MM.1S (cell line): ENCODE measurements around the gene CBFA2T3.

Experiments used
- DNase-seq: peaks from one replicate; pipeline ENCODE4 v3.0.0-alpha.2; 2015
- H2AFZ ChIP-seq: fragments of 300-600 bp; sonication (generic); 2 replicates; pipeline ENCODE4 v1.6.0; 2016; ENCODE audit warnings: antibody characterized with exemption, low read length
- H3F3A ChIP-seq: fragments of 300-600 bp; sonication (generic); 2 replicates; pipeline ENCODE4 v1.6.1; 2016; ENCODE audit warnings: mild to moderate bottlenecking, antibody characterized with exemption, low read length, moderate library complexity, mixed read lengths; ENCODE audit not compliant: insufficient read depth
- H3K27ac ChIP-seq: fragments of 300-600 bp; sonication (generic); 2 replicates; pipeline ENCODE4 v1.5.1; 2016; ENCODE audit warnings: mild to moderate bottlenecking, low read length
- H3K27me3 ChIP-seq: fragments of 300-600 bp; sonication (generic); replicated peaks from 2 replicates; pipeline ENCODE4 v1.6.0; 2016; ENCODE audit warnings: low read length; ENCODE audit not compliant: insufficient read depth
- H3K36me3 ChIP-seq: fragments of 300-600 bp; sonication (generic); replicated peaks from 2 replicates; pipeline ENCODE4 v1.6.1; 2016; ENCODE audit warnings: mild to moderate bottlenecking, low read length, mixed read lengths; ENCODE audit not compliant: insufficient read depth
- H3K4me1 ChIP-seq: fragments of 300-600 bp; sonication (generic); 2 replicates; pipeline ENCODE4 v1.6.1; 2016; ENCODE audit warnings: low read length, mixed read lengths
- H3K4me2 ChIP-seq: fragments of 300-600 bp; sonication (generic); 2 replicates; pipeline ENCODE4 v1.6.0; 2016; ENCODE audit warnings: low read depth, low read length
- H3K4me3 ChIP-seq: fragments of 300-600 bp; sonication (generic); 2 replicates; pipeline ENCODE4 v1.5.1; 2016; ENCODE audit warnings: low read length, mixed read lengths
- H3K79me2 ChIP-seq: fragments of 300-600 bp; sonication (generic); 2 replicates; pipeline ENCODE4 v1.6.1; 2016; ENCODE audit warnings: mixed run types, low read length, mixed read lengths
- H3K9ac ChIP-seq: fragments of 300-600 bp; sonication (generic); 2 replicates; pipeline ENCODE4 v1.6.1; 2016; ENCODE audit warnings: low read length, mixed read lengths
- H3K9me2 ChIP-seq: fragments of 300-600 bp; sonication (generic); replicated peaks from 2 replicates; pipeline ENCODE4 v1.6.1; 2016; ENCODE audit warnings: mild to moderate bottlenecking, low read length, mixed read lengths; ENCODE audit not compliant: insufficient read depth
- H3K9me3 ChIP-seq: fragments of 300-600 bp; sonication (generic); replicated peaks from 2 replicates; pipeline ENCODE4 v1.6.1; 2016; ENCODE audit warnings: mild to moderate bottlenecking, low read length, mixed read lengths; ENCODE audit not compliant: insufficient read depth
- H4K20me1 ChIP-seq: fragments of 300-600 bp; sonication (generic); 2 replicates; pipeline ENCODE4 v1.6.1; 2016; ENCODE audit warnings: mild to moderate bottlenecking, low read length, moderate library complexity, mixed read lengths; ENCODE audit not compliant: insufficient read depth
- EZH2 ChIP-seq: fragments of 300-600 bp; sonication (generic); optimal IDR thresholded peaks from 2 replicates; pipeline ENCODE3; 2017; ENCODE audit warnings: low read depth, mild to moderate bottlenecking, antibody characterized with exemption, low read length, mixed read lengths
- EZH2phosphoT487 ChIP-seq: fragments of 300-600 bp; sonication (generic); IDR thresholded peaks from 2 replicates; pipeline ENCODE4 v1.6.1; 2018; ENCODE audit warnings: antibody characterized with exemption, low read length
- TF ChIP-seq, protein P1 (sequence below): fragments of 300-600 bp; sonication (generic); IDR thresholded peaks from 2 replicates; pipeline ENCODE4 v1.5.1; 2016; ENCODE audit warnings: antibody characterized with exemption, low read length, mixed read lengths

CBFA2T3 gene

DNA sequence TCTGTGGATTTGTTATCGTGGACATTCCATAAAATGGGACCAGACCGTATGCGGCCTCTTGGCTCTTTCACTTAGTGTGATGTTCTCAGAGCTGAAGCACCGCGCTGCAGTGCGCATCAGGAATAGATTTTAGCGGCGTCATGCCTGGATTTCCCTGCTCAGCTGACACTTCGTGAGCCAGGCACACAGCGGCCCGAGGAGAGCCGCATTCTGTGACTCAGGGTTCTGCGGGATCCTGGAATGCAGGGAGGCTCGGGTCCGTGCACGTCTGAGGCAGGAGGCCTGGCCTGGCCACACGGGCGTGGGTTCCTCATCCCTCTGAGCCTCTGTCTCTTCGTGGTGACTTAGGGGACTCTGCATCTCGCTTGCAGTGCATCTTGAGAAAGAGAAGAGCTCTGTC is 13.4 kb downstream of the CBFA2T3 start:
- H4K20me1 ChIP-seq, result no peaks in the 10 kb centered on the region
- peaks cover 11% of the 10 kb centered on the region; the same call in 1 of the 2 replicates for H3K4me1 ChIP-seq
- TF ChIP-seq EZH2 (no peak), EZH2phosphoT487 (no peak)
- TF ChIP-seq, protein P1, sequence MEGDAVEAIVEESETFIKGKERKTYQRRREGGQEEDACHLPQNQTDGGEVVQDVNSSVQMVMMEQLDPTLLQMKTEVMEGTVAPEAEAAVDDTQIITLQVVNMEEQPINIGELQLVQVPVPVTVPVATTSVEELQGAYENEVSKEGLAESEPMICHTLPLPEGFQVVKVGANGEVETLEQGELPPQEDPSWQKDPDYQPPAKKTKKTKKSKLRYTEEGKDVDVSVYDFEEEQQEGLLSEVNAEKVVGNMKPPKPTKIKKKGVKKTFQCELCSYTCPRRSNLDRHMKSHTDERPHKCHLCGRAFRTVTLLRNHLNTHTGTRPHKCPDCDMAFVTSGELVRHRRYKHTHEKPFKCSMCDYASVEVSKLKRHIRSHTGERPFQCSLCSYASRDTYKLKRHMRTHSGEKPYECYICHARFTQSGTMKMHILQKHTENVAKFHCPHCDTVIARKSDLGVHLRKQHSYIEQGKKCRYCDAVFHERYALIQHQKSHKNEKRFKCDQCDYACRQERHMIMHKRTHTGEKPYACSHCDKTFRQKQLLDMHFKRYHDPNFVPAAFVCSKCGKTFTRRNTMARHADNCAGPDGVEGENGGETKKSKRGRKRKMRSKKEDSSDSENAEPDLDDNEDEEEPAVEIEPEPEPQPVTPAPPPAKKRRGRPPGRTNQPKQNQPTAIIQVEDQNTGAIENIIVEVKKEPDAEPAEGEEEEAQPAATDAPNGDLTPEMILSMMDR, result no peak
- H3K36me3 ChIP-seq, result no peaks in the 10 kb centered on the region
- no peak overlapping the region for H2AFZ ChIP-seq
- H3K4me3 ChIP-seq, result no peak overlapping the region
- peaks cover 4% of the 10 kb centered on the region for H3F3A ChIP-seq
- no peak overlapping the region for H3K4me2 ChIP-seq
- peaks cover 87% of the 10 kb centered on the region for H3K79me2 ChIP-seq
- H3K9me3 ChIP-seq, result no peaks in the 10 kb centered on the region
- H3K27me3 ChIP-seq, result no peaks in the 10 kb centered on the region
- no peak for DNase-seq
- H3K9me2 ChIP-seq, result no peaks in the 10 kb centered on the region
- no peak overlapping the region for H3K27ac ChIP-seq
- no peak overlapping the region for H3K9ac ChIP-seq

- no peaks in the 10 kb centered on the region for H3K9me2 ChIP-seq
- peaks cover 6% of the 10 kb centered on the region; the same call in 1 of the 2 replicates for H3K4me1 ChIP-seq
- H3K79me2 ChIP-seq, result peaks cover 93% of the 10 kb centered on the region
- DNase-seq, result no peak
- no peak overlapping the region for H3K4me3 ChIP-seq
- TF ChIP-seq EZH2 (no peak), EZH2phosphoT487 (no peak)
- TF ChIP-seq, protein P1, result no peak
- no peak overlapping the region for H3K9ac ChIP-seq
- H3F3A ChIP-seq, result no peaks in the 10 kb centered on the region
- H3K27ac ChIP-seq, result no peak overlapping the region
- no peaks in the 10 kb centered on the region for H3K27me3 ChIP-seq
- H4K20me1 ChIP-seq, result no peaks in the 10 kb centered on the region
- H3K9me3 ChIP-seq, result no peaks in the 10 kb centered on the region
- H3K36me3 ChIP-seq, result no peaks in the 10 kb centered on the region
- no peak overlapping the region for H3K4me2 ChIP-seq
- no peak overlapping the region for H2AFZ ChIP-seq
These were observed 14.4 kb downstream of the CBFA2T3 start for GRCh38 chr16:88962478-88963152.

DNA sequence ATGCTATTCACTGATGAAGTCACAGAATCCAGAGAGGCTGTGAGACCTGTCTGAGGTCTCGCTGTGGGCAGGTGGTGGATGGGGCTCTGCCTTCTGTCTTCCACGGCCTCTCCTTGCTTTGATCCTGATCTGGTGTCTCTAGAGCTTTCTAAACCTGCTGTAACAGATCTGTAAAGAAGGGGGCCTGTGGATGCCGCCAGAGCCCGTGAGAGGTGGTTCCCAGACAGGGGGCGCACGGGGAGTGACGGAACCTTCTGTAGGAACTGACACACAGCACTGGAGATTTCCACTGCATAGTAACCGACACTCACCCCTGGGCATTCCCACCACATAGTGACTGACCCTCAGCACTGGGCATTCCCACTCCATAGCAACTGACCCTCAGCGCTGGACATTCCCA is 16.0 kb downstream of the CBFA2T3 start:
- Histone ChIP-seq H3K9me3 (no peaks in the 10 kb centered on the region), H3K27ac (no peak overlapping the region), H3K36me3 (no peaks in the 10 kb centered on the region), H3K4me2 (no peak overlapping the region), H3K27me3 (no peaks in the 10 kb centered on the region), H3K9ac (no peak overlapping the region), H2AFZ (no peak overlapping the region), H4K20me1 (no peaks in the 10 kb centered on the region), H3K9me2 (no peaks in the 10 kb centered on the region), H3K79me2 (peaks cover 93% of the 10 kb centered on the region), H3K4me3 (no peak overlapping the region), H3F3A (no peaks in the 10 kb centered on the region), H3K4me1 (no peaks in the 10 kb centered on the region)
- no peak for DNase-seq
- no peak for TF ChIP-seq EZH2
- no peak for TF ChIP-seq EZH2phosphoT487
- TF ChIP-seq, protein P1, result no peak
